Effector memory CD4-positive, alpha-beta T cell (primary cell): ENCODE data around the gene PTPRD.

Experiments used
- DNase-seq, 3 donors: peaks; one replicate each; pipeline ENCODE4 v3.0.0-alpha.2; 2020
- H3K27ac ChIP-seq: 2 replicates; pipeline ENCODE4 v1.7.0; 2013; ENCODE audit warnings: mild to moderate bottlenecking, low read length, moderate library complexity; ENCODE audit not compliant: insufficient read depth, poor library complexity, severe bottlenecking
- H3K27me3 ChIP-seq: replicated peaks from 2 replicates; pipeline ENCODE4 v1.7.0; 2013; ENCODE audit warnings: mild to moderate bottlenecking, low read length; ENCODE audit not compliant: insufficient read depth, control insufficient read depth, poor library complexity, severe bottlenecking
- H3K36me3 ChIP-seq: 2 replicates; pipeline ENCODE4 v1.7.0; 2013; ENCODE audit warnings: mild to moderate bottlenecking, low read length, moderate library complexity; ENCODE audit not compliant: control insufficient read depth, insufficient read depth
- H3K4me1 ChIP-seq: 2 replicates; pipeline ENCODE4 v1.7.0; 2013; ENCODE audit warnings: low read length, mild to moderate bottlenecking; ENCODE audit not compliant: control insufficient read depth, insufficient read depth, poor library complexity, severe bottlenecking
- H3K4me3 ChIP-seq: 2 replicates; pipeline ENCODE4 v1.7.0; 2013; ENCODE audit warnings: low read length, low read depth, mild to moderate bottlenecking; ENCODE audit not compliant: insufficient read depth, poor library complexity, severe bottlenecking
- H3K9me3 ChIP-seq: 2 replicates; pipeline ENCODE4 v1.7.0; 2013; ENCODE audit warnings: mild to moderate bottlenecking, low read length, moderate library complexity; ENCODE audit not compliant: control insufficient read depth

Gene PTPRD

DNA sequence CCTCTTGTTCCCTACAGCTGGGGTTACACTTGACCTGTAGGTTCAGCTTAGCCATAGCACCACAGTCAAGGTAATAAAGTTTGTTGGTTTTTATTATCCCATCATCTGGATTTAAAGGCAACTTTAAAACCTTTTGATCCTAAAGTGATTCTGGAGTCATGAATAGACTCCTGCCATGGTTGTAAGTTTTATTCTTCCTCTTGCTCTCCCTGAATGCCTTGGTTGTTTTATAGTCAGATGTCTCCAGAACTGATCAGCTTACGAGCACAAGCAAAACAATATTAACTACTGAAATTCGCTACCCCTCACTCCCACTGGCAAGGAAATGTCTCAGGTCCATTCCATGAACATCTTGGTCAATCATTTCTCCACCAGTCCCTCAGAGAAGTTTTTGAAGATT lies 1328.6 kb downstream of the PTPRD start:
- H3K4me3 ChIP-seq, result no peak overlapping the region
- H3K27me3 ChIP-seq, result no peaks in the 10 kb centered on the region
- H3K9me3 ChIP-seq, result no peaks in the 10 kb centered on the region
- no peaks in the 10 kb centered on the region for H3K36me3 ChIP-seq
- DNase-seq, result no peak
- no peaks in the 10 kb centered on the region for H3K4me1 ChIP-seq
- H3K27ac ChIP-seq, result no peak overlapping the region

DNA sequence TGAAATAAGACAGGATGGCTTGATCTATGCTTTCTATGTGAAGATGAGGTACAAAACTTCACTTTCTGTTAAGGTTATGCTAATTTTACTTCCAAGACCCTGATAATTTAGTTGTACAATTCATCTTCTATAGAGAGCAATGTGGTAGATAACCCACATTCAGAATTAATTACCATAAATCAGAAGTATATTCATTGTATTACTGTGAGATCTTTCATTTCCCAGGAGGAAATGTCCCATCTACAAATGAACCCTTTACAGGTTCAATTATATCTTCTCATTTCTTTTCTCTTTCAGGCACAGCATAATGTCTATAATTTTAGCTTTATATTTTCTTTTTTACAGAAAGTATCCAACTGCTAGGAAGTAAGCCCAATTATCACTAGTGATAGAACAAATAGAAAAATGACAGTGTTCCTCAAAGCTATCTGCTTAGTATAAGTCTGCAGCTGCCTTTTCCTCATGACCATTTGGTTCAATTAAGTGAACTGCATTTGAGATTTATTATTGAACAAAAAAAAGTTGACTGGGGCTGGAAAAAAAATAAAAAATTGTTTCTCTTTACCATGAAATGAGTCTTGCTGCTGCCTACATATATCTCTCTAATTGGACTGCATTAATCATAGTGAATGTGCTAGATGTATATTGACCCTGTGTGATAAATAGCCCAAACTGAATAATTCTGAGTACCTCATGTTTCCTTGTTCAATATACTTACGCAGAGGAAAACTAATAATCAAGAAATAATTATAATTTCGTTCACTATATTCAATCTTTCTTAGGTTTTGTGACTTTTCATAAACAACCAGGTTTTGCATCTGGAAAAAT lies 1329.4 kb downstream of the PTPRD start:
- no peaks in the 10 kb centered on the region for H3K27me3 ChIP-seq
- H3K4me1 ChIP-seq, result no peaks in the 10 kb centered on the region
- H3K36me3 ChIP-seq, result no peaks in the 10 kb centered on the region
- no peak overlapping the region for H3K27ac ChIP-seq
- H3K9me3 ChIP-seq, result no peaks in the 10 kb centered on the region
- no peak for DNase-seq
- no peak overlapping the region for H3K4me3 ChIP-seq

DNA sequence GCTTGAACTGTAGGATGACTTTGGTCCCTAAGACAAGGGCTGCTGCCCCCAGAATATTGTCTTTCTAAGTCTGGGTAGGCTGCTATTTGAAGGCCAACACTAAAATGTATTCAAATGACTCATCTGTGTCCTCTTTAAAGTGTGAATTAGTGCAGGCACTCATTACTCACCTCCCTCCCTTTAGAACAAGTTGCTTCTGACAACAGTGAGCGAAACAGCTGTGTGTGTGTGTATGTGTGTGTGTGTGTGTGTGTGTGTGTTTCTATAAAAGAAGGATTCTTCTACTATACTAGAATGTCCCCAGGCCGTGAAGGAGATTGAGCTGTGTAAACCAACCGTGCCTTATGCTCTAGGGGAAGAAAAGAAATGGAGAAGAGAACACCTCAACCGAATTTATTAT lies 1337.2 kb downstream of the PTPRD start:
- no peak overlapping the region for H3K27ac ChIP-seq
- H3K4me1 ChIP-seq, result no peaks in the 10 kb centered on the region
- no peak overlapping the region for H3K4me3 ChIP-seq
- no peaks in the 10 kb centered on the region for H3K36me3 ChIP-seq
- H3K27me3 ChIP-seq, result no peaks in the 10 kb centered on the region
- no peaks in the 10 kb centered on the region for H3K9me3 ChIP-seq
- no peak for DNase-seq

DNA sequence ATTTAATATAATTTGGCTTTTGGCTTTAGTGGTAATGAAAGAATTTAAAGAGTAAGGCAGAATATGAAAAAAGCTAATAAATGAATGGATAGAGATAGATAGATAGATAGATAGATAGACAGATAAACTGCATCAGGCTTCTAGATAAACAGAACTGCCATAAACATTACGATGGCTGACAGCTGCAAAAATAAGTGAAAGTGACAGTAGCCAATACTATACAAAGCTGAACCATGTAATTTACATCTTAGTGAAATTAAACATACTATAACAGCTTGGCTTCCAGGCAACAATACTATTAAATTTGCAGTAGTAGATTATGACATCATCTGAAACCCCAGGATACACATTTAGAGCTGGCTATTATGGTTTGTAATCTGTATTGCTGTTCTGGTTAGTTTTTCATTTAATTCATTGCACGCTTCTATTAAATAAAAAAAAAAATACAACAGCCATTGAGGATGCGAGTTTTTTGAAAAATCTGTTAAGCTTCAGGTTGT lies 1354.8 kb downstream of the PTPRD start:
- H3K36me3 ChIP-seq, result no peaks in the 10 kb centered on the region
- H3K4me1 ChIP-seq, result no peaks in the 10 kb centered on the region
- no peak overlapping the region for H3K4me3 ChIP-seq
- H3K27ac ChIP-seq, result no peak overlapping the region
- DNase-seq, result no peak
- H3K27me3 ChIP-seq, result no peaks in the 10 kb centered on the region
- H3K9me3 ChIP-seq, result no peaks in the 10 kb centered on the region

DNA sequence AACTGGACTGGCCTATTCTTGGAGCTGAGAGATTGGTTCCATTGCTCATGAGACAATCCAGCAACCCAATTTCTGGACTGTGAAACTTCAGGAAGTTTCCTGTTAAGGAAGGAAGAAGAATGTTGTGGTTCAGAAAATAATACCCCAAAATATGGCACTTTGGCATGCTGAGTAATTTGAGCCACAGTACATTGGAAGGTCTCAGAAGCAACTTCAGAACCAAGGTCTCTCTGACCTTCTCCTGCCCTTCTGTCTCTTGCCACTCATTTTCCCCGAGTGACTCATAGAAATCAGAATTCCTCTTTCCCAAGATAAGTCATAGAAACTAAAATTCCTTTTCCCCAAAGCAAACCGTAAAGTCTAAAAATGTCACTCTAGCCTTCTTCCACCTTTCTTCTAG lies 1366.1 kb downstream of the PTPRD start:
- no peak for DNase-seq
- Histone ChIP-seq H3K27ac (no peak overlapping the region), H3K9me3 (no peaks in the 10 kb centered on the region), H3K4me3 (no peak overlapping the region), H3K36me3 (no peaks in the 10 kb centered on the region), H3K27me3 (no peaks in the 10 kb centered on the region), H3K4me1 (no peaks in the 10 kb centered on the region)

DNA sequence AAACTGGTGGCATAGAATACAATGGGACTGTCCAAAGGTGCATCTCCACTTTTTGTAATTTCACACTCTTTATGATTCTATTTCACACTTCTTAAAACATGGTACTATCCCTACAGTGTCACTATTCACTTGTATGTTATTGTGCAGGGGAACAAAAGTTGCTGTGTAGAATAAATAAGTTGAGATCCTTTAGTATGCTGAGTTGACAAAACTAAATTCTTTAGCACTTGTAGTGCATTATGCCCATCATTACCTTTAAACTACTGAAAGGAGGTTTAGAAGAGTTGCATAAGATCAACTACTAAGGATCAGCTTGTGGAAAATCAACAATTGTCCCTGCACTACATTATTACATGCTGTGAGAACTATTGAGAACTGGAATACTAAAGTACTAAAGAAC lies 1380.9 kb downstream of the PTPRD start:
- Histone ChIP-seq H3K27me3 (no peaks in the 10 kb centered on the region), H3K4me1 (no peaks in the 10 kb centered on the region), H3K27ac (no peak overlapping the region), H3K36me3 (no peaks in the 10 kb centered on the region), H3K9me3 (no peaks in the 10 kb centered on the region), H3K4me3 (no peak overlapping the region)
- no peak for DNase-seq

DNA sequence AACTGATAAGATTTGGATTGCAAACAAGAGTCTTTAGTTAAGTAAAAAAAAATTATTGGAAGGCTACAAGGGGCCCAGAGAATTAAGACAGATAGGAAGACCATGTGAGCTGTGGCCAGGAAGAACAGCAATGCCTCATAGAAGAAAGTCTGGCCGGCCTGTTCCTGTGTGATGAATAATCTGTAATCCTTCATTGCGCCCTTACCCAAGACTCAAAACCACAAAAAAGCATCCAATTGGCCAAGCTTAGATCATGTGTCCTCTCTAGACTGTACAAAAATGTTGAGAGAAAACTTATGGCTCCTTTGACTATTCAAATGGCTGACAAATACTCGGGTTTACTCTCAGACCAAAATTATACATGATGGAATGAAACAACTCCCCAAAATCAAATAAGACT lies 1383.5 kb downstream of the PTPRD start:
- DNase-seq, result no peak
- no peaks in the 10 kb centered on the region for H3K36me3 ChIP-seq
- no peak overlapping the region for H3K4me3 ChIP-seq
- H3K27me3 ChIP-seq, result no peaks in the 10 kb centered on the region
- H3K9me3 ChIP-seq, result no peaks in the 10 kb centered on the region
- no peak overlapping the region for H3K27ac ChIP-seq
- no peaks in the 10 kb centered on the region for H3K4me1 ChIP-seq

DNA sequence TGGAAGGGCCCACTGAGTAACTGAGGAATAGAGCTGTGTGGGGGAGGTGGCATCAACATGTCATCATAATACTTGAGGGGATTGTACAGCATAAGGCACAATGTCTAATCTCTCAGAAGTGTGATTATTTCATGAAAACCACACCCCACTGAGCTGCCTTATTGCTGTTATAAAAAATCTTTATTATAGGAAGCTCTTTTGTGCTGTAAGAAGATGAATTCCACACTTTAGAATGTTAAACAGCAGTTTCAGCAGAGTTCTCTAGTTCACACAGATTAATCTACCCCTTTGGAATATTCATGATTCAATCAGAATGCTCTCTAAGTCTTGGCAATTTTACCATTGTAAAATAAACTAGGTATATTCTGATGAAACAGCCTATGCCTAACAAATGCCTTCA lies 1389.6 kb downstream of the PTPRD start:
- Histone ChIP-seq H3K9me3 (no peaks in the 10 kb centered on the region), H3K36me3 (no peaks in the 10 kb centered on the region), H3K27ac (no peak overlapping the region), H3K4me3 (no peak overlapping the region), H3K4me1 (no peaks in the 10 kb centered on the region), H3K27me3 (no peaks in the 10 kb centered on the region)
- no peak for DNase-seq

DNA sequence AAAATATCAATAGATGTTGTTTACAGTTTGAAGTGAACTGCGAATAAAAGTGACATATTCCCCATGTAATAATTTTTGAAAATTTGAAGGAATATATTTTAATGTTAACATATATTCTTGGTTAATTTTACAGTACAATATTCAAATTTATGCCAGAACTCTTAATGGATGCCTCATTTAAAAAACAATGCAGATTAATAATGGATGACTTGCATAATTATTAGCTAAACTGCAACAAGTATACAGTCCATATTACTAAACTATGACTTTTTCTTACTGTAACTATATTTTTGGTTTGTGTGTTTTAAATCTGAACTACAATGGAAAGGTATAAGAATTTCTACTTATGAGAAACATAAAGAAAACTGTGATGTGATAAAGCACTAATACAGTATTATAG lies 1390.1 kb downstream of the PTPRD start:
- Histone ChIP-seq H3K9me3 (no peaks in the 10 kb centered on the region), H3K4me1 (no peaks in the 10 kb centered on the region), H3K4me3 (no peak overlapping the region), H3K27me3 (no peaks in the 10 kb centered on the region), H3K27ac (no peak overlapping the region), H3K36me3 (no peaks in the 10 kb centered on the region)
- DNase-seq, result no peak

DNA sequence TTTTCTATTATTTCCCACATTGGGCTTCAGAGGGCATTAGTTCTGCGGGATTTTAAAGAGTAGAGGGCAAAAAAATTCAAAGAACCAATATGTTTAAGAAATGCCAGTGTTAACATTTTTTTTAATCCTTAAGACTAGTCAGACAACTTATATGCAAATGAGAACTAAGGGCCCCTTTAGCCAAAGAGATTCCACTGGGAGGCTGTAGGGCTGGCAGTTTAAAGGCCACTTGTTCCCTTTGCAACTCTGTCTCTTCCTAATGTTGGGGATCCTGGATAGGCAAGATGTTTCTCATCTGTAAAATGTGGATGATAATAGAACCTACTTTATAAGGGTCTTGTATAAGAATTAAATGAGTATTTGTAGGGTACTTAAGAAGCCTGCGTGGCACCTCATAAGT lies 1395.9 kb downstream of the PTPRD start:
- H3K4me1 ChIP-seq, result no peaks in the 10 kb centered on the region
- H3K4me3 ChIP-seq, result no peak overlapping the region
- no peak for DNase-seq
- H3K9me3 ChIP-seq, result no peaks in the 10 kb centered on the region
- no peaks in the 10 kb centered on the region for H3K27me3 ChIP-seq
- H3K27ac ChIP-seq, result no peak overlapping the region
- no peaks in the 10 kb centered on the region for H3K36me3 ChIP-seq
